Panc1 (cell line): ENCODE results near the gene CCDC141.

Experiments
- CTCF ChIP-seq: fragments of 450-650 bp; IDR thresholded peaks from 2 replicates; pipeline ENCODE4 v1.5.1; 2017; ENCODE audit warnings: mild to moderate bottlenecking
- POLR2AphosphoS5 ChIP-seq: IDR thresholded peaks from 2 replicates; pipeline ENCODE4 v1.6.1; 2012; ENCODE audit warnings: mild to moderate bottlenecking, low read depth, low read length, moderate library complexity

GRCh38 chr2:178911039-178911438 is 138.9 kb downstream of the CCDC141 start:
- TF ChIP-seq POLR2AphosphoS5 (no peak), CTCF (no peak)
